Loucy (cell line): ENCODE results near the gene CEP135.

Source experiments
- H2AFZ ChIP-seq: fragments of 200-600 bp; sonication (generic); 2 replicates; pipeline ENCODE4 v1.6.0; 2016; ENCODE audit warnings: antibody characterized with exemption, mild to moderate bottlenecking, low read length, moderate library complexity
- H3F3A ChIP-seq: fragments of 200-600 bp; 2 replicates; pipeline ENCODE4 v1.6.0; 2016; ENCODE audit warnings: antibody characterized with exemption, low read depth, mild to moderate bottlenecking
- H3K27me3 ChIP-seq: fragments of 200-600 bp; sonication (generic); 2 replicates; pipeline ENCODE4 v1.6.1; 2014; ENCODE audit warnings: low read length, mild to moderate bottlenecking; ENCODE audit not compliant: insufficient read depth, poor library complexity, severe bottlenecking
- H3K36me3 ChIP-seq: fragments of 200-600 bp; sonication (generic); 2 replicates; pipeline ENCODE4 v1.6.1; 2016; ENCODE audit warnings: low read length; ENCODE audit not compliant: insufficient read depth
- H3K4me1 ChIP-seq: fragments of 200-600 bp; sonication (generic); 2 replicates; pipeline ENCODE4 v1.5.1; 2014; ENCODE audit warnings: low read length, mild to moderate bottlenecking; ENCODE audit not compliant: insufficient read depth, poor library complexity, severe bottlenecking
- H3K4me2 ChIP-seq: fragments of 200-600 bp; sonication (generic); 2 replicates; pipeline ENCODE4 v1.6.0; 2014; ENCODE audit warnings: antibody characterized with exemption, low read length, low read depth, mild to moderate bottlenecking; ENCODE audit not compliant: poor library complexity, severe bottlenecking
- H3K4me3 ChIP-seq: fragments of 200-600 bp; sonication (generic); 2 replicates; pipeline ENCODE4 v1.5.1; 2014; ENCODE audit warnings: low read length, mild to moderate bottlenecking, mixed read lengths; ENCODE audit not compliant: poor library complexity, severe bottlenecking
- H3K79me2 ChIP-seq: fragments of 200-600 bp; sonication (generic); 2 replicates; pipeline ENCODE4 v1.6.1; 2014; ENCODE audit warnings: low read length; ENCODE audit not compliant: insufficient read depth
- H3K9ac ChIP-seq: fragments of 200-600 bp; sonication (generic); 2 replicates; pipeline ENCODE4 v1.6.0; 2014; ENCODE audit warnings: mild to moderate bottlenecking, low read depth, low read length, moderate library complexity; ENCODE audit not compliant: poor library complexity, severe bottlenecking
- H3K9me2 ChIP-seq: fragments of 200-600 bp; sonication (generic); replicated peaks from 2 replicates; pipeline ENCODE4 v1.6.1; 2016; ENCODE audit warnings: low read depth, low read length, mixed read lengths
- H3K9me3 ChIP-seq: fragments of 200-600 bp; sonication (generic); 2 replicates; pipeline ENCODE4 v1.6.1; 2014; ENCODE audit warnings: mild to moderate bottlenecking, antibody characterized with exemption, low read length, low read depth; ENCODE audit not compliant: insufficient read depth
- H4K20me1 ChIP-seq: fragments of 200-600 bp; sonication (generic); 2 replicates; pipeline ENCODE4 v1.6.0; 2014; ENCODE audit warnings: antibody characterized with exemption, low read length, mild to moderate bottlenecking; ENCODE audit not compliant: insufficient read depth, poor library complexity, severe bottlenecking
- CTCF ChIP-seq: fragments of 200-600 bp; sonication (generic); conservative IDR thresholded peaks from 2 replicates; pipeline ENCODE4 v1.5.1; 2014; ENCODE audit warnings: mild to moderate bottlenecking, antibody characterized with exemption, low read length
- EZH2phosphoT487 ChIP-seq: fragments of 200-600 bp; IDR thresholded peaks from 2 replicates; pipeline ENCODE4 v1.6.1; 2018; ENCODE audit warnings: antibody characterized with exemption, mild to moderate bottlenecking, moderate library complexity, borderline replicate concordance

CEP135 gene

DNA sequence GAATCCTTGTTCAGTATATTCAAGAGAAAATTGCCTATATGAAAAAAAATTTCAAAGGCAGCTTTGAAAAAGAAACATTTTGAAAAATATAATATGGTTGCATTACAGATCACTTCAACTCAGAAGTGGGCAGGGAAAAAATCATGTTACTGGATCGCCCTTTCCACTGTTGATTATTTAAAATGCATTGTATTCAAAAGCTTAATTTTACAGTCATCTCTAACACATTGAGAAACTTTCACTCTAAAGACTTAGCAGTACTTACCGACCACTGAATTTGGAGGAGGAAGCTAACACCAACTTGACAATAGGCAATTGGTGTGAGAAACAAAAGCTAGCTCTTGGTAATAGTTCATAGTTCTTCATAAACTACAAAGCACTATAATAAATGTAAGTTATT is 101.9 kb downstream of the CEP135 start:
- no peak overlapping the region for H3K4me2 ChIP-seq

GRCh38 chr4:56051029-56051709 is 102.4 kb downstream of the CEP135 start:
- TF ChIP-seq EZH2phosphoT487 = no peak
- TF ChIP-seq CTCF = no peak
- no peaks in the 10 kb centered on the region for H3K4me1 ChIP-seq
- no peak overlapping the region for H3K9ac ChIP-seq
- no peaks in the 10 kb centered on the region for H3K9me2 ChIP-seq
- H3F3A ChIP-seq = no peaks in the 10 kb centered on the region
- H3K79me2 ChIP-seq = no peaks in the 10 kb centered on the region
- no peaks in the 10 kb centered on the region for H4K20me1 ChIP-seq
- H3K4me2 ChIP-seq = no peak overlapping the region
- H3K4me3 ChIP-seq = no peak overlapping the region
- no peaks in the 10 kb centered on the region for H3K9me3 ChIP-seq
- no peaks in the 10 kb centered on the region for H3K36me3 ChIP-seq
- no peak overlapping the region for H2AFZ ChIP-seq
- no peaks in the 10 kb centered on the region for H3K27me3 ChIP-seq

More for the DNA sequence above, 101.9 kb downstream of the CEP135 start:
- no peak overlapping the region for H3K9ac ChIP-seq
- no peaks in the 10 kb centered on the region for H3K4me1 ChIP-seq
- no peaks in the 10 kb centered on the region for H3K79me2 ChIP-seq
- H3K9me2 ChIP-seq = no peaks in the 10 kb centered on the region
- H3K9me3 ChIP-seq = no peaks in the 10 kb centered on the region
- H2AFZ ChIP-seq = no peak overlapping the region
- no peaks in the 10 kb centered on the region for H4K20me1 ChIP-seq
- H3K27me3 ChIP-seq = no peaks in the 10 kb centered on the region
- TF ChIP-seq CTCF = no peak
- no peak for TF ChIP-seq EZH2phosphoT487
- no peaks in the 10 kb centered on the region for H3K36me3 ChIP-seq
- no peaks in the 10 kb centered on the region for H3F3A ChIP-seq
- H3K4me3 ChIP-seq = no peak overlapping the region

GRCh38 chr4:56051710-56052075 is 102.9 kb downstream of the CEP135 start:
- Histone ChIP-seq H4K20me1 (no peaks in the 10 kb centered on the region), H2AFZ (no peak overlapping the region), H3K4me3 (no peak overlapping the region), H3K4me1 (no peaks in the 10 kb centered on the region), H3K36me3 (no peaks in the 10 kb centered on the region), H3K27me3 (no peaks in the 10 kb centered on the region), H3K9me3 (no peaks in the 10 kb centered on the region), H3K4me2 (no peak overlapping the region), H3K9ac (no peak overlapping the region), H3F3A (no peaks in the 10 kb centered on the region), H3K79me2 (no peaks in the 10 kb centered on the region), H3K9me2 (no peaks in the 10 kb centered on the region)
- no peak for TF ChIP-seq CTCF
- no peak for TF ChIP-seq EZH2phosphoT487
